ENCODE measurements around the gene CTSD.

Gene CTSD

DNA sequence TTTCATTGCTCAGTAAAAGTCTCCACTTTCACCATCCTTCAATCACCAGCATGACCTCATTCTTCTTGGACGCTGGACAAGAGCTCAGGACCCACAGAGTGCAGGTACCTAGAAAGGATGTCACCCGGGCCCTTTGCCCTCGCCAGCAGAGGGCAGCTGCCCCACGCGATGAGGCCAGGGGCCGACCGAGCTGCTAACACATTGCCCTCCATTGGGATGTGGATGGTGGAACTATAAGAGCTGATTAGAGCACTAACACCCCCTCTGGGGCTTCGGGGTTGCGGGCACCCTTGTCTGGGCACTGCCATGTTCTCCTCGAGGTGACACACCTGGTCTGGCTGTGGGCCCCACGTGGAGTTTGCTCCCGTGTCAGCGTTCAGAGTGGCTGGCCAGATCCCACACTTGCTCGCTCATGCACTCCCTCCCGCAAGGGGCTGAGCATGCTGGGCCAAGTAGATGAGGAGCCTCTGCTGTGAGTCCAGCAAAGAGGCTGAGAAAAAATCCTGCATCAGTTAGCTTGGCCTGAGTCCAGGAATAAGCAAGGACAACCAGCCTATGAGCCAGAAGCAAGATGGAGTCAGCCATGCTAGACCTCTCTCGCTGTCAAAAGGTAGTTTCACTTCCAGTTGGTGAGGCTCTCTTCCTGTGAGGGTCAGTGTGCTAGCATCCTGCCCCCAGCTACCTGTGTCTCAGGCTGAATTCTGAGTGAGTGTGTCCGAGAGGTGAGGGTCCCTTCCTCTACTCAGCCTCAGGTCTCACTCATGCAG is 56.9 kb downstream of the CTSD start:
- H3K9ac ChIP-seq, result no peak overlapping the region
- H3K4me1 ChIP-seq, result peaks cover 27 to 39% (median 35%) of the 10 kb centered on the region in 10 experiments
- no peak overlapping the region for H3K4me3 ChIP-seq
- peak overlapping the region; percentile 21 to 80 (median 66); a peak in 21 of 22 replicates for H3K4me2 ChIP-seq
- H3K27me3 ChIP-seq, result no peaks in the 10 kb centered on the region
- peak overlapping the region in 2 of 11 experiments; percentile 16 to 27; a peak in 3 of 22 replicates for H3K27ac ChIP-seq
- H4K20me1 ChIP-seq, result no peaks in the 10 kb centered on the region
- no peak for TF ChIP-seq Cebpa-rat (IDR thresholded peaks at IDR 0.05)
- H3K9me3 ChIP-seq (replicated peaks in 1 of 11), result peaks cover 9 to 33% (median 27%) of the 10 kb centered on the region in 11 experiments; a peak in 20 of 22 replicates
- H3K36me3 ChIP-seq, result no peaks in the 10 kb centered on the region

DNA sequence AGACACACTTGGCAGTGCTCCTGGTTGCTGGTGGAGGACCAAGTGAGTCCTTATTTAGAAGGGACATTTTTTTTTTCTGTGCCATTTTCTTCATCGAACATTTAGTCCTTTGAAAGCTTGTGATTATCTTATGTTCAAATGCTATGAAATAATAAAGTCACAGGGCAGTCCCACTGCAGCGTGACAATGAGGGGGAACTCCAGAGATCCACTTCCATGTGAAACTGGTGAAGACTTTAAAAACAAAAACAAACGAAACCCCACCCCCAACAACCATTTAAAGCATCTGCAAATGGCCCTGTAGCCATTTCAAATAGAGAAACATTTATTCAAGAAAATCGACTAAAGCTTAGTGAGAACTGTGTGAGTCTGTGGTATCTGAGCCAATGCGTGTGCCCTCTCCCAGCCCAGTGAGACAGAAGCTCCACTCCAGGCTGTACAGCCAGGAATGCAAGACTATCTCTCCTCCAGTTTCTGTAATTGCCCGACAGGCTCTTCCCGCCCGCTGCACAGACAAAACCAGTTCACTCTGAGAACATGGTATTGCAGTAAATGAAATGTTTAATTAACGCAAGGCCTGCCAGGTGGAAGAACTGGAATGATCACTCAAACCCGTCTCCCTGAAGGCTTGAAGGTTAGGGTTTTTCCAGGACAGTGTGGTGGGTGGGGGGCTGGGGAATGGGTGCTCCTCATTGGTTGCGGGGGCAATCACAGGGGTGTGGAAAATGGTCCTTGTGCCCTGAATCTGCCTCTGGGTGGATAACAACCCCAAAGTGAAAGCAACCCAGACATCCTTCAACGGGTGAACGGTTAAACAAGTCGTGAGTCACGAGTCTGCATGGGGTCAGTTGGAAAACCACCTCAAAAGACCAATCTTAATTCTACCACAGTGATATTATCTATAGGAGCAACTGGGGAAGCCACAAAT is 58.3 kb downstream of the CTSD start:
- no peaks in the 10 kb centered on the region for H3K27me3 ChIP-seq
- peak overlapping the region in 9 of 11 experiments; percentile 16 to 49 (median 29); a peak in 12 of 22 replicates for H3K27ac ChIP-seq
- H4K20me1 ChIP-seq, result no peaks in the 10 kb centered on the region
- no peak overlapping the region for H3K9ac ChIP-seq
- peaks cover 27 to 47% (median 42%) of the 10 kb centered on the region in 10 experiments for H3K4me1 ChIP-seq
- H3K4me2 ChIP-seq, result peak overlapping the region; percentile 61 to 80 (median 66)
- peaks cover 12 to 45% (median 37%) of the 10 kb centered on the region in 11 experiments for H3K9me3 ChIP-seq (replicated peaks in 1 of 11)
- no peak for TF ChIP-seq Cebpa-rat (IDR thresholded peaks at IDR 0.05)
- H3K4me3 ChIP-seq, result no peak overlapping the region
- H3K36me3 ChIP-seq, result no peaks in the 10 kb centered on the region

DNA sequence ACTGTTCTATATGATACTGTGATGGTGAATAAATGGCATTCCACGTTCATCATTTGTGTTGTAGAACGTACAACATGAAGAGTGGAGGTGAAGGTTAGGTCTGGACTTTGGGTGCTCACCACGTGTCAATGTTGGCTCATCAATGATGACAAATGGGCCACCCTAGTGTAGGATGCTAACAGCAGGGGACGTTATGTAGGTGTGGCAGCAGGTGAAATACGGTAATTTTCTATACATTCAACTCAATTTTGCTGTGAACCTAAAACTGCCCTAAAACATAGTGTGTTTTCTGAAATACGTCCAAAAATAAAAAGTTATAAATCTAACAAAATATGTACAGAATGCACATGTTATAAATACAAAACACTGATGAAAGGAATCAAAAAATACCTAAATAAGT is 60.6 kb downstream of the CTSD start:
- TF ChIP-seq Cebpa-rat (IDR thresholded peaks at IDR 0.05), result no peak
- H3K9ac ChIP-seq, result no peak overlapping the region

More for the DNA sequence above, 60.6 kb downstream of the CTSD start:
- H3K9me3 ChIP-seq (replicated peaks in 1 of 11), result peaks cover 14 to 49% (median 36%) of the 10 kb centered on the region in 11 experiments
- no peak overlapping the region for H3K4me3 ChIP-seq
- no peaks in the 10 kb centered on the region for H3K36me3 ChIP-seq
- H3K4me1 ChIP-seq, result peaks cover 27 to 47% (median 42%) of the 10 kb centered on the region in 10 experiments
- no peak overlapping the region for H3K4me2 ChIP-seq
- no peaks in the 10 kb centered on the region for H3K27me3 ChIP-seq
- no peak overlapping the region for H3K27ac ChIP-seq
- no peaks in the 10 kb centered on the region for H4K20me1 ChIP-seq
